Vagina (tissue), 2 donors: ENCODE data around the gene CIB2.
"Not testable (repeated sequence)": the region's sequence is repeated elsewhere in the genome, so short reads cannot be mapped to it uniquely, and the experiment has no call there.

Source experiments
- POLR2A ChIP-seq, 2 donors: fragments of 450-650 bp; IDR thresholded peaks; one replicate each; pipeline ENCODE4 v1.6.1; 2017; ENCODE audit warnings: antibody characterized with exemption in 2 of 2, mild to moderate bottlenecking in 2 of 2, moderate library complexity in 2 of 2
- POLR2AphosphoS5 ChIP-seq, 2 donors: sonication (generic); formaldehyde crosslinking; IDR thresholded peaks; one replicate each; pipeline ENCODE4 v1.9.0; 2017; ENCODE audit warnings: antibody characterized with exemption in 2 of 2, mild to moderate bottlenecking in 2 of 2, low read depth in 1 of 2; ENCODE audit not compliant: insufficient read depth in 1 of 2
- TF ChIP-seq, protein P1 (sequence below), 3 experiments: fragments of 450-650 bp in 2 of 3; fragments of 200-600 bp in 1 of 3; sonication (generic) in 1 of 3; IDR thresholded peaks; one replicate each; pipeline ENCODE4 v1.5.1; 2017 to 2019; ENCODE audit warnings: antibody characterized with exemption in 3 of 3, mild to moderate bottlenecking in 2 of 3, moderate library complexity in 2 of 3

DNA sequence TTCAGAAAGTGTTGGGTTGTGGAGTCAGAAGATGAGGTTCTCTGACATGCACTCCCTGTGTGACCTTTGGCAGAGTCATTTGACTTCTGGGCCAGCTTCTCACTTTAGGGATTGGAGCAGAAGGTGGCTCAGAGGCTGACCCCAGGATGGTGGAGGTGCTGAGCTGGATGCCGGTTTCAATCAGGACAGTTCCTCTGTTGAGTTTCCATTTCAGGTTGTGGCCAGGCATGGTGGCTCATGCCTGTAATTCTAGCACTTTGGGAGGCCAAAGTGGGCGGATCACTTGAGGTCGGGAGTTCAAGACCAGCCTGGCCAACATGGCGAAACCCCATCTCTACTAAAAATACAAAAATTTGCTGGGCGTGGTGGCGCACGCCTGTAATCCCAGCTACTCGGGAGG is 19.8 kb upstream of the CIB2 start:
- TF ChIP-seq, protein P1, sequence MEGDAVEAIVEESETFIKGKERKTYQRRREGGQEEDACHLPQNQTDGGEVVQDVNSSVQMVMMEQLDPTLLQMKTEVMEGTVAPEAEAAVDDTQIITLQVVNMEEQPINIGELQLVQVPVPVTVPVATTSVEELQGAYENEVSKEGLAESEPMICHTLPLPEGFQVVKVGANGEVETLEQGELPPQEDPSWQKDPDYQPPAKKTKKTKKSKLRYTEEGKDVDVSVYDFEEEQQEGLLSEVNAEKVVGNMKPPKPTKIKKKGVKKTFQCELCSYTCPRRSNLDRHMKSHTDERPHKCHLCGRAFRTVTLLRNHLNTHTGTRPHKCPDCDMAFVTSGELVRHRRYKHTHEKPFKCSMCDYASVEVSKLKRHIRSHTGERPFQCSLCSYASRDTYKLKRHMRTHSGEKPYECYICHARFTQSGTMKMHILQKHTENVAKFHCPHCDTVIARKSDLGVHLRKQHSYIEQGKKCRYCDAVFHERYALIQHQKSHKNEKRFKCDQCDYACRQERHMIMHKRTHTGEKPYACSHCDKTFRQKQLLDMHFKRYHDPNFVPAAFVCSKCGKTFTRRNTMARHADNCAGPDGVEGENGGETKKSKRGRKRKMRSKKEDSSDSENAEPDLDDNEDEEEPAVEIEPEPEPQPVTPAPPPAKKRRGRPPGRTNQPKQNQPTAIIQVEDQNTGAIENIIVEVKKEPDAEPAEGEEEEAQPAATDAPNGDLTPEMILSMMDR (IDR thresholded peaks at IDR 0.05): not testable (repeated sequence)
- not testable (repeated sequence) for TF ChIP-seq POLR2AphosphoS5 (IDR thresholded peaks at IDR 0.05; ENCODE audit: insufficient read depth in 1 of 2, low read depth in 1 of 2); POLR2A (IDR thresholded peaks at IDR 0.05)
